NCI-H82 (cell line): ENCODE data around the gene FAM3A.

Experiments
- DNase-seq: peaks from one replicate; lab custom pipeline; 2025; lab: John Stamatoyannopoulos, UW

Gene FAM3A

DNA sequence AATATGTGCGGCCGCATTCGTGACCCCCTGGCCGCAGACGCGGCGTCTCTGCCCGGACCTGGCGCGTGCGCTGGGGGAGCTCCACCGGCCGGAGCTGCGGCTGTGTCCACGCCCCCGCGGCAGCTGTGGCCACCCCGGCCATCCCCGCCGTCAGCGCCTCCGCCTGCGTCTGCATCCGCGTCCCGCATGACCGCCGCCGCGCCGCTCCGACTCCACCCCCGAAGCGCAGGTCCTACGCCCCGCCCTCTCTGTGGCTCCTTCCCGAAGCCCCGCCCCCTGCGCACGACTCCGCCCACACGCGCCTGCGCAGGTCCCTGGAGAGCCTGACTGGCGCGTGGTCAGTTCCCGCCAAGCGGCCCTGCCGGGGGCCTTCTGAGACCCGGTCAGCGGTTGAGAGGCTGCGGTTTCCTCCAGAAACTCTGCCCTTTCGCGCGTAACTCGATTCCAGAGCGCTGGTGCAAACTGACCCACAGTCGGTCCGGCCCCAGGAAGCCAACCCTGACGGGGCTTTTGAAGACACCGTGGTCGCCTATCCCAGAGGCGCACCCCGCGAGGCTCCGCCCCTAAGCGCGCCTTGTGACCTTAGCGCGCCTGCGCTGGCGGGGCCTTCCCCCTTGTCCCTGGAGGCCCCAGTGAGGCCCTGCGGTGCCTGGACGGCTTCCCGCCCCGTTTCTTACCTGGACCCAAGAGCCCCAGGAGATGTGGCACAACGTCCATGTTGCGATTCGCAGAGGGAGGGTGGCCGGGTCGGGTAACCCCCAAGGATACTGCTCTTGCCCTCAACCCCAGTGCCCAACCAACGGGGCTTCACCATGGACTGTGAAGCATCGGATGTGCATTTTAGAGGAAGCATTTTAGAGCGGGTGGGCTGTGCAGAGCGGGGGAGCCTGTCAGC, 37.1 kb downstream of the FAM3A start, which contains the start of gene LAGE3:
LAGE3 (minus strand) TSS at position 554 of the 895 bp plus-strand sequence; CDS start at position 188, 366 bp downstream.
- peak; percentile 90 for DNase-seq

DNA sequence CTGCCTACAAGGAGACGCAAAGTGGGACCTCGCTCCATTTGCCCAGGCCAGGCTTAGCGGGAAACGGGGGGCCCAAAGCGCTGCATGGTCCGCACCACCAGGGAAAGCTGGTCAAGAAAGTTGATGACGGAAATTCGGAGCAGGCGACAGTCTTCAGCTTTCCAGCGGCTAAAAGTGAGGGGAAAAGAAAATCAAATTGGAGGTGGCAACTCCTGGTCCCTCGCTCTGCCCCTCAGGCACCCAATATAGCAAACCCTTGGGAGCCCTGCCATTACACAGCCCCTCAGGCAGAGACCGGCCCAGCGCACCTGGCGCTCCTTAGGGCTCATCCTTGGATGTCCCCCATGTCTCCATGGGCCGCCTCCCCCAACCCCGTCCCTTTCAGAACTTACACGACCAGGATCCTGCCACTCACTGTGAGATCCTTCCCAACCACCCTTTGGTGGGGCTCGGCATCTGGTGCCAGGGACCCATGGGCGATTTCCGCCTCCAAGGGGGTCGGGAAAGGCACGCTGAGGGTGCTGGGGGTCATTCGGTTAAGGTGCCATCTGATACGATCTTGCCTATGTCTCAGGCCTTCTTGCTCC, 38.0 kb downstream of the FAM3A start:
- peak; percentile 46 for DNase-seq

DNA sequence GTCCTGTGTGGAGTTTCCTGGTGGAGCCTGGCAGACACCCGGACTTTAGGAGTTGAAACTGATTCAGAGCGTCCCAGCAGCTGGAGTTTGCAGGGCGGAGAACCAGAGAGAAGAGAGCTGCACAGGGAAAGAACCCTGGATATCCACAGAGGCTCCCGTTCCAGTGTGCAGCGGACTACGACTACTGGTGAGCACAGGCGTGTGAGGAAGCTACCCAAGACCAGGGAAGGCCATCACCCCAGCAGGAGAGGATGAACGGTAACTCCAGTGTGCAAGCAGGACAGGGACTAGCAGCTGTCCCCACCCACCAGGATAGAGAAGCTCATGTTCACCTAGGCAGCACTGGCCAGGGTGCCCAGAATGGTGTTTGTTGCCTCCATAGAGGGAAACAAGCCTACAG, 39.2 kb downstream of the FAM3A start:
- no peak for DNase-seq

DNA sequence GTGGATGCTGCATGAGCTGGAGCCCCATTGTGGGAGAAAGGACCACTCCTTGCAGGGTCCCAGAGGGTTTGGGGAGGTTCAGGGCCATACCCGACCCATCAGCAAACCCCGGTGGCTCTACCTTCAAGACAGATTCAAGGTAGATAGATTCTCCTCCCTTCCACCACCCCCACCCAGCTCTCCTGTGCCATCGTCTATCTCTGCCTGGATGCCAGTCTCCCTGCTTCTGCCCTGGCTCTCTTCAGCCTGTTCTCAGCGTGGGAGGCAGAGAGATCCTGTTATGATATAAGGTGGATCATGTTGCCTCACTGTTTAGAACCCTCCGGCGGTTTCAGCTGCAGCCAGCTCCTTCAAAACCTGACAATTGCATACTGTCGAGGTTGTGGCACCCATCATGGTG, 42.3 kb downstream of the FAM3A start:
- DNase-seq, result no peak

DNA sequence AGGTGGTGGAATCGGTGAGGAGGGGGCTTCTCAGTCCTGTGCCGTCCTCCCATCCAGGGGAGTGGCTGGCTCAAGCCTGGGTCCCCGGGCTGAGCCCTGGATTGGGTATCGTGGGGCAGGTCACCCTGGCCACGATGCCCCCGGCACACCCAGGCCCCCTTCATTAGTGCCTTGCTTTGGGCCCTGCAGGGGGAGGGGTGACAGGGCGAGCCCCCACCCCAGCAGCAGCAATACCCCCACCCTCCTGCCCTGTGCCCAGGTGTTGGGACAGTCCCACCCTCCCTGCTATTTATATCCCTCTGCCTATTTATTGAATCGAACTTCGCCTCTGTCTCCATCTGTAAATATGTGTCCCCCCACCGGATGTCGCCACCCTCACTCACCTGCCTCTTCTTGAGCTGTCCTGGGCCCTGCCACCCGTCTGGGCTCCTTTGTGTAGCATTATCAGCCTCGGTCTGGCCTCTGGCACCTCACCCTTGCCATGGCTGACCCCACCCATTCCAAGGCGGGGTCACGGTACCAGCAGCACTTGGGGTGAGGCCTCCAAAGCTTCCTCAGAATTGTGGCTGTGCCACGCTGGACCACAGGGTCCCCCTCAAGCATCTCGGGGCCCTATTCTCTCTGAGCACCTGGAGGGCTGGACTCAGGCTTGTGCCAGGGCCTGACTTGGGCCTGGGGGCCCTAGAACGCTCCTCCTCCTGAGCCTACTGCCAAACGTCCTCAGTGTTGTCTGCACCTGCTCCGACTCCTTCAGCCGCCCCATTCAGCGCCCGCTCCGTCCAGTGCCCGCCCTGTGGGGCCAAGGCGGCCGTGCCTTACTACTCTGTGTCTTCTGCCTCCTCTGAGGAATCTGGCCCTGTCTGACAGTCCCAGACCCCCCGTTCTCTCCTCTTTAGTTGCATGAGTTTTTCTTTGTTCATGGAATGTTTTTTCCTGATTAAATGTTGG, 43.1 kb downstream of the FAM3A start:
- DNase-seq, result no peak

DNA sequence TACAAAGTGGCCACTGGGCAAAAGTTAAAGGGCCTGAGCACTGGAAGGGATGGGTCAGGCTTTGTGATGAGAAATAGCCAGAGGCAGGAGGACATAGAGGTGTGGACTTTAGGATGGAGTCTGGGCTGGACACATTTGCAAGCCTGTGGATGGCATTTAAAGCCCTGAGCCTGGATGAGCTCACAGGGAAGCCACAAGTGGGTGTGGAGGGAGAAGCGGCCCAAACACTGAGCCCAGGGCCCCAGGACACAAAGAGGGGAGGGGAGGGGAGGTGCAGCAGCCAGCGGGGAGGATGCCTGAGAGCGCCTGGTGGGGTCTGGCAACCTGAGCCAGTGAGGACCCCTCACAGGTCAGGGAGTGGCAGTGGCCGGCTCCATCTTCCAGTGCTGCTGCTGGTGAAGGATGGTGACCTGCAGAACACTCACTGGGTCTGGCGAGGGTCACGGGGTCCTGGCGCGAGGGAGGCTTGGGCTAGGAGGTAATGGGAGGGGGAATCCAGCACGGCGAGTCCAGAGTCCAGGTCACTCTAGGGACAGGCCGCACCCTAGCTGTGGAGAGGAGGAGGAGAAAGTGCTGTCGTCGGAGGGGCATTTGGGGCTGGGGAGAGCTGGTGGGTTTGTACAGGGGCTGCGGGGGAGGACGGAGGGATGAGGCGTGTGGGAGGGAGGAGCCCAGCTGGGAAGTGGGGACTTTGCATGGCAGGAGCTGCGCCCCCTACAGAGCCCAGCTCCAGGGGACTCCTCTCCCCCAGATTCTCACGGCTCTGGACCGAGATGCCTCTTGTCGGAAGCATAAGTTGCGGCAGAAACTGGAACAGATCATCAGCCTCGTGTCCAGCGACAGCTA, 44.0 kb downstream of the FAM3A start:
- no peak for DNase-seq

DNA sequence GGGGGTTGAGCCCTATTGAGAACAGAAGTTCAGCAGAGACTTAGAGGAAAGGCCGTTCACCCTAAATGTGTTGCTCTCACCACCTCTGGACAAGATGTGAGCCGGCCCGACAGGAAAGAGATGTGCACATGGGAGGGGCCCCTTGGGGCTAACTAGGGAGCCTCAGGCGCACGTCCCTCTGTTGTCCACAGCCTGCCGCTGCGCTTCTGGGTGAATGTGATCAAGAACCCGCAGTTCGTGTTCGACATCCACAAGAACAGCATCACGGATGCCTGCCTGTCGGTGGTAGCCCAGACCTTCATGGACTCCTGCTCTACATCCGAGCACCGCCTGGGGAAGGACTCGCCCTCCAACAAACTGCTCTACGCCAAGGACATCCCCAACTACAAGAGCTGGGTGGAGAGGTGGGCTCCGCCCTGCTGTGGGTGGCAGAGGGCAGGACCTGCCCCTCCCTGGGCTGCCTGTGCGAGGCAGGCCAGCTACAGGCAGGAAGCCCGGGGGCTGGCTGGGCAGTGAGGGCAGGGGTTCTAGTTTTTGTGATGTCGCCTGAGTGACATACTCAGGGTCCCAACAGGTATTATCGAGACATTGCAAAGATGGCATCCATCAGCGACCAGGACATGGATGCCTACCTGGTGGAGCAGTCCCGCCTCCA, 45.0 kb downstream of the FAM3A start:
- no peak for DNase-seq

DNA sequence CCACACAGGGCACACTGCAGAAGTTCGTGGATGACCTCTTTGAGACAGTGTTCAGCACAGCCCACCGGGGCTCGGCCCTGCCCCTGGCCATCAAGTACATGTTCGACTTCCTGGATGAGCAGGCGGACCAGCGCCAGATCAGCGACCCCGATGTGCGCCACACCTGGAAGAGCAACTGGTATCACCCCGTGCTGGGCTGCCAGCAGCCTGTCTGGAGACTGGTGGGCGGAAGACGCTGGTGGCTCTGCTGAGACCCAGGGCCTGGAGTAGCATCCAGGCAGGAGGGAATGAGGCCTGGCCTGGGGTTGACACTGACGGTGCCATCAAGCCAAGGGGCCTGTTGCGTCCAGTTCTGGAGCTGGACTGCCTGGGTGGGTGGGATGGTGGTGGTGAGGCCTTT, 45.6 kb downstream of the FAM3A start:
- DNase-seq, result no peak

DNA sequence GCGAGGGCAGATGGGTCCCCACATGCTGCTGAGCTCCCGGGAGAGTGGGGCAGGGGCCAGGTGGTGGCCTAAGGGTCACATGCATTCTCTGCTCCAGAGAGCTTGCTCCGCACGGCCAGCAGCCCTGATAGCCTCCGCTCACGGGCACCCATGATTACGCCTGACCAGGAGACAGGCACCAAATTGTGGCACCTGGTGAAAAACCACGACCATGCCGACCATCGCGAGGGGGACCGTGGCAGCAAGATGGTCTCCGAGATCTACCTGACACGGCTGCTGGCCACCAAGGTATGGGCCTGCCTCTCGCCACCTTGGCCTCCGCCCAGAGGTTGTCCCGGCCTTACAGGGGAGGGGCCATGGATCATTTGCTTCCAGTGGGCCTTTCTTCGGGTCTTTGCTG, 46.2 kb downstream of the FAM3A start:
- DNase-seq, result no peak

DNA sequence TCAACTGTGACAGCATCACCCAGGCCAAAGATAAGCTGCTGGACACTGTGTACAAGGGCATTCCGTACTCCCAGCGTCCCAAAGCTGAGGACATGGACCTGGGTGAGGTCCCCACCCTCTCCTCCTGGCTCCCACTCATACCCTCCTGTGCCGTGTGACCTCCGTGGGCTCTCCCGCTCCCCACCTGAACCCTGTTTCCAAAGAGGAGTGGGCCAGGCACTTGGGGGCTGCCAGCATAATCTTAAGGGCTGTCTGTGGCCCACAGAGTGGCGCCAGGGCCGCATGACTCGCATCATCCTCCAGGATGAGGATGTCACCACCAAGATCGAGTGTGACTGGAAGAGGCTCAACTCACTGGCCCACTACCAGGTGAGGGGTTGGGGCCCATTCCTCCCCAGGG, 46.9 kb downstream of the FAM3A start:
- DNase-seq, result no peak

DNA sequence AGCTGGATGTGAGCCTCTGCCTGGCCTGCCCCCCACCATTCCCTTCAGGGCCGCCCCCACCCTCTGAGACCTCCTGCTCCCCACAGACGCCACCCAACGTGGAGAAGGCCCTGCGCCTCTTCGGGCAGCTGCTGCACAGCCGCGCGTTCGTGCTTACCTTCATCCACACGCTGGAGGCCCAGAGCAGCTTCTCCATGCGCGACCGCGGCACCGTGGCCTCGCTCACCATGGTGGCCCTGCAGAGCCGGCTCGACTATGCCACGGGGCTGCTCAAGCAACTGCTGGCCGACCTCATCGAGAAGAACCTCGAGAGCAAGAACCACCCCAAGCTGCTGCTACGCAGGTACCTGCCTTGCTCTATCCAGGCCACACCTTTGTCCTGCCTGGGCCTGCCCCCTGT, 47.8 kb downstream of the FAM3A start:
- DNase-seq, result no peak

DNA sequence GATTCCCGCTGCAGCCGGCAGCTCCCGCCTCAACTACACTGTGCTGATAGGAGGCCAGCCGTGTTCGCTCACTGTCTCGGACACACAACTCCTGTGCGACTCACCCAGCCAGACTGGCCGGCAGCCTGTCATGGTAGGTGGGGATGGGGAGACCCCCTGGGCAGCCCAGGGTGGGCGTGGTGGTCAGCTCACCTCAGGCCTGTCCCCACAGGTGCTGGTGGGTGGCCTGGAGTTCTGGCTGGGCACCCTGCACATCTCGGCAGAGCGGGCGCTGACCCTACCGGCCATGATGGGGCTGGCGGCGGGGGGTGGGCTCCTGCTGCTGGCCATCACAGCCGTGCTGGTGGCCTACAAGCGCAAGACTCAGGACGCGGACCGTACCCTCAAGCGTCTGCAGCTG, 48.5 kb downstream of the FAM3A start:
- no peak for DNase-seq

DNA sequence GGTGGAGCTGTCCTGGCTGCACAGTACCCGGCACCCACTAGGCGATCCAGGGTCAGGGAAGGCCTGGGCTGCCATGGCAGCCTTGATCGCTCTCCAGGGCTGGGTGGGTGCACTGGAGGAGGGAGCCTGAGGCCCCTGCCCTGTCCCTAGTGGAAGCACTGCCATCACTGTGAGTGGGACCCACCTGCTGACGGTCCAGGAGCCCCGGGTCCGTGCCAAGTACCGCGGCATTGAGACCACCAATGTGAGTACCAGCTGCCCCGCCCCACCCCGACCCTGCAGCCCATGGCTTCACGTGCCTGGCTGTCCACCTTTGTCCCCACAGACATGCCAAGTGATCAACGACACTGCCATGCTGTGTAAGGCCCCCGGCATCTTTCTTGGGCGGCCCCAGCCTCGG, 49.1 kb downstream of the FAM3A start:
- no peak for DNase-seq

DNA sequence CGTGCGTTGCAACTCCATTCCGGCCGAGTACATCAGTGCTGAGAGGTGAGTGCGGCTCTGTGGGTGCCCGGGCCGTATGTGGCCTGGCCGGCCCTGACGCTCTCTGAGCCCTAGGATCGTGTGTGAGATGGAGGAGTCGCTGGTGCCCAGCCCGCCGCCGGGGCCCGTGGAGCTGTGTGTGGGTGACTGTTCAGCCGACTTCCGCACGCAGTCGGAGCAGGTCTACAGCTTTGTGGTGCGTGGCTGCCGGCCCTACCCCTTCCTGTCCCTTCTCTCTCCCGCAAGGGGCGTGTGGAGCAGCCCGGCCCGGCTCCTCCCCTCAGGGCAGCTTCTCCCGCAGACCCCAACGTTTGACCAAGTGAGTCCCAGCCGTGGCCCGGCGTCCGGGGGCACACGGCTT, 50.0 kb downstream of the FAM3A start:
- DNase-seq, result no peak

DNA sequence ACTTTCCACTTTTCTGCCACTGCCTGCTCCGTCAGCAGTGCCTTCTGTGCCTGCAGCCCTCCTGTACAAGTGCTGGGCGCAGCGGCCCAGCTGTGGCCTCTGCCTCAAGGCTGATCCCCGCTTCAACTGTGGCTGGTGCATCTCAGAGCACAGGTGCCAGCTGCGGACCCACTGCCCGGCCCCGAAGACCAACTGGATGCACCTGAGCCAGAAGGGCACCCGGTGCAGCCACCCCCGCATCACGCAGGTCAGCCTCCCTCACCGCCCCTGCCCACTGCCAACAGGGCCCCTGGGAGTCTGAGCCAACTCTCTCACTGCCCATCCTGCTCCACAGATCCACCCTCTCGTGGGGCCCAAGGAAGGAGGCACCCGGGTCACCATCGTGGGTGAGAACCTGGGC, 50.4 kb downstream of the FAM3A start:
- DNase-seq, result no peak

DNA sequence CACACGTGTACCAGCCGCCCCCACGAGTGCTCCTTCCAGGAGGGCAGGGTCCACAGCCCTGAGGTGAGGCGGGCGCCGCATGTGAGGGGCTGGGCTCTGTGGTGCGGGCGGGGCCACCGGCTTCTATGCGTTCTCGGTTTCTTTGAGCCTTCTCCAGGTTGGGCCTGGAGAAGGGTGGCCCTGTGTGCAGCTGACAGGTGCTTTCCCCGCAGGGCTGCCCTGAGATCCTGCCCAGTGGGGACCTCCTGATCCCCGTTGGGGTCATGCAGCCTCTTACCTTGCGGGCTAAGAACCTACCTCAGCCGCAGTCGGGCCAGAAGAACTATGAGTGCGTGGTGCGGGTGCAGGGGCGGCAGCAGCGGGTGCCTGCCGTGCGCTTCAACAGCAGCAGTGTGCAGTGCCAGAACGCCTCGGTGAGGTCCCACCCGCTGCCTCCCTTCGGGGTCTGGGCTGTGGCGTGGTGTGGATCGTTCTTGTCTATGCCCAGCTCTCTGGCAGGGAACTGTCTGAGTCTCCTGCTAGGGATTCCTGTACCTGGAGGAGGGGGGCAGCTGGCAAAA, 51.1 kb downstream of the FAM3A start:
- no peak for DNase-seq

DNA sequence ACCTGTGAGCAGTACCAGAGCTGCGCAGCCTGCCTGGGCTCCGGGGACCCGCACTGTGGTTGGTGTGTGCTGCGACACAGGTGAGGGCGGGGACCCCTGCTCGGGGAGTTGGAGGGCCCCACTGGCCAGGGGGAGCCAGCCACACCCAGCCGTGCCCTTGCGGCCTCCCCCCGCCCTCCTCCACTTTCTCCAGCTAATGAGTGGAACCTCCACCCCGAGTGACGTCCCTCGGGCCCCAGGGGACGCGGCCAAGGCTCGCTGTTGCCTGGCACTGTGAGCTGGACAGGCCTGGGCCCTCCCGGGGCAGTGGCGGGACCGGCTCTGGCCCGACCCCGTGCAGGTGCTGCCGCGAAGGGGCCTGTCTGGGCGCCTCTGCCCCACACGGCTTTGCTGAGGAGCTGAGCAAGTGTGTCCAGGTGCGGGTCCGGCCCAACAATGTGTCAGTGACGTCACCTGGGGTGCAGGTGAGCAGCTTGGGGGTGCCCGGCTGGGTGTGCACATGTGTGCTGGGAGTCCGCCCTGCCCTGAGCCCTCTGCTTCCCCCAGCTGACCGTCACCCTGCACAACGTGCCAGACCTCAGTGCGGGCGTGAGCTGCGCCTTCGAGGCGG, 52.3 kb downstream of the FAM3A start:
- DNase-seq, result no peak

DNA sequence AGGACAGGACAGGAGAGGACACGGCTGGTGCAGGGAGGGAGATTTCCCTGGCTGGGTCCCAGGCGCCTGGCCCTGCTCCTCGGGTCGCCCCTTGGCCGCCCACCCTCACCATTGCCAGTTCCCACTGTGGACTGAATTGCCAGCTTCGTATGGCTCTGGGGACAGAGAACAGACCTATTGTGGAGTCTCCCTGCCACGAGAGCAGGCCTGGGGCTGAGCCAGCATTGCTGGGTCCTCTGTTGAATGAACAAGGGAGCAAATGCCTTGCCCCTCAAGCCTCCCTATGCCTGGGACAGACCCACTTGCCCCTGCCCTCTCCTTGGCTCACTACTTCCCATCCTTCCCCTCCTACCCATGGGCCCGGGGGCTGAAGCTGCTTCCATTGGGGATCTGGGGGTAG, 53.6 kb downstream of the FAM3A start:
- DNase-seq, result no peak

DNA sequence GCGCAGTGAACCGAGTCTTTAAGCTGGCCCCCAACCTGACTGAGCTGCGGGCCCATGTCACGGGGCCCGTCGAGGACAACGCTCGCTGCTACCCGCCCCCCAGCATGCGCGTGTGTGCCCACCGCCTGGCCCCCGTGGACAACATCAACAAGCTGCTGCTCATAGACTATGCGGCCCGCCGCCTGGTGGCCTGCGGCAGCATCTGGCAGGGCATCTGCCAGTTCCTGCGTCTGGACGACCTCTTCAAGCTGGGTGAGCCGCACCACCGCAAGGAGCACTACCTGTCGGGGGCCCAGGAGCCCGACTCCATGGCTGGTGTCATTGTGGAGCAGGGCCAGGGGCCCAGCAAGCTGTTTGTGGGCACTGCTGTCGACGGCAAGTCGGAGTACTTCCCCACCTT, 55.7 kb downstream of the FAM3A start:
- DNase-seq, result peak; percentile 55

DNA sequence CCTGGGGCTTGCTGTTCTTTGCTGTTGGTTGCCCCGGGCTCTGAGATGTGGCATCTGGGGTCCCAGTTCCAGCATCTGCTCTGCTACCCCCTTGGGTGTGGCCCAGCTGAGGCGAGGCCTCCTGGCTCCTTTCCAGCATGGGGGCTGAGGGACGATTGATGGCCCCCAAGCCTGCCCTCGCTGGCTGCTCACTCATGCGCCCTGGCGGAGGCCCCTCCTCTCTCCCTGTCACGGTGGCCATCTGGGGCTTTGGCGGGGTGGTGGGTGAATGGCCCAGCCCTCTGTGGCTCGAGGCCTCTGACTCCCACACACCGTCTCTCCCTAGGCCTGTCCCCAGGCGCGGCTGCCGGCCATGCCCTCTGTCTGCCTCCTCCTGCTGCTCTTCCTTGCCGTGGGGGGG, 56.2 kb downstream of the FAM3A start:
- peak; percentile 79 for DNase-seq
